Endothelial cell of umbilical vein (primary cell): ENCODE results near the gene MYO18A. TPM values are rescaled to one million over a fixed set of nuclear protein-coding genes. Genes with fewer than 3 reads are reported as not detected.

Experiments used
- BruUV-seq: library from RNA; stranded (reverse); fragments of 400-500 nt; replicated peaks from 2 replicates; lab custom pipeline; 2021; lab: Mats Ljungman, UMichigan
- CTCF ChIA-PET: fragments of 300-600, 350-600 bp; sonication (Branson Sonifier 250); formaldehyde crosslinking; loops from one replicate; lab custom pipeline; 2021; ENCODE audit warnings: antibody characterized with exemption, inconsistent platforms; lab: Charles Lee
- POLR2A ChIA-PET: fragments of 300-600, 350-600 bp; sonication (Branson Sonifier 250); formaldehyde crosslinking; loops from one replicate; lab custom pipeline; 2021; ENCODE audit warnings: antibody characterized with exemption, inconsistent platforms; lab: Charles Lee
- DNase-seq: peaks from one replicate; pipeline ENCODE4 v3.0.0-alpha.2; 2011; ENCODE audit warnings: low read depth, low spot score
- FAIRE-seq: peaks from 2 replicates; lab custom pipeline; 2011; peaks lifted over from hg19 to GRCh38; lab: Jason Lieb, UNC
- H2AFZ ChIP-seq: 2 replicates; pipeline ENCODE4 v1.6.0; 2012; ENCODE audit warnings: low read depth, low read length, control low read depth, inconsistent platforms
- H3K27ac ChIP-seq: 2 replicates; pipeline ENCODE4 v1.5.1; 2011; ENCODE audit warnings: low read depth, mild to moderate bottlenecking, control low read depth, low read length, moderate library complexity; ENCODE audit not compliant: insufficient read depth
- H3K27me3 ChIP-seq, 2 experiments: 2 replicates each; pipeline versions ENCODE4 v1.6.0 to v1.6.1; 2011; ENCODE audit warnings: low read length in 2 of 2, mixed read lengths in 1 of 2; ENCODE audit not compliant: control insufficient read depth in 2 of 2, insufficient read depth in 2 of 2
- H3K36me3 ChIP-seq, 2 experiments: 2 replicates in 1 of 2; 3 replicates in 1 of 2; pipeline ENCODE4 v1.5.1; 2011; ENCODE audit warnings: low read length in 2 of 2, mild to moderate bottlenecking in 1 of 2, moderate library complexity in 1 of 2; ENCODE audit not compliant: control insufficient read depth in 2 of 2, insufficient read depth in 2 of 2; ENCODE audit errors: extremely low read depth in 1 of 2
- H3K4me1 ChIP-seq: 3 replicates; pipeline ENCODE4 v1.5.1; 2011; ENCODE audit warnings: mild to moderate bottlenecking, low read length; ENCODE audit not compliant: control insufficient read depth, insufficient read depth; ENCODE audit errors: extremely low read depth
- H3K4me2 ChIP-seq: 2 replicates; pipeline ENCODE4 v1.6.1; 2011; ENCODE audit warnings: low read length, control low read depth, mixed read lengths; ENCODE audit not compliant: insufficient read depth
- H3K4me3 ChIP-seq, 3 experiments: fragments of 200-600 bp in 1 of 3; sonication (generic), shearing (Covaris generic) in 1 of 3; replicated peaks in 1 of 3; 2 replicates each; pipeline ENCODE4 v1.5.1; 2011 to 2016; ENCODE audit warnings: control low read depth in 3 of 3, low read length in 3 of 3, mild to moderate bottlenecking in 2 of 3, inconsistent platforms in 1 of 3, low read depth in 1 of 3, moderate library complexity in 1 of 3; ENCODE audit not compliant: insufficient read depth in 1 of 3
- H3K79me2 ChIP-seq: 2 replicates; pipeline ENCODE4 v1.6.0; 2012; ENCODE audit warnings: low read length, inconsistent platforms; ENCODE audit not compliant: control insufficient read depth, insufficient read depth
- H3K9ac ChIP-seq: replicated peaks from 2 replicates; pipeline ENCODE3; 2011; ENCODE audit warnings: low read length, control low read depth; ENCODE audit not compliant: insufficient read depth; ENCODE audit errors: extremely low read depth
- H3K9me1 ChIP-seq: replicated peaks from 3 replicates; pipeline ENCODE4 v1.6.0; 2011; ENCODE audit warnings: mild to moderate bottlenecking, low read length; ENCODE audit not compliant: control insufficient read depth, insufficient read depth; ENCODE audit errors: extremely low read depth
- H3K9me3 ChIP-seq: replicated peaks from 2 replicates; pipeline ENCODE4 v1.5.1; 2012; ENCODE audit warnings: low read length, inconsistent platforms; ENCODE audit not compliant: control insufficient read depth, insufficient read depth
- H4K20me1 ChIP-seq: replicated peaks from 2 replicates; pipeline ENCODE3; 2011; ENCODE audit warnings: mild to moderate bottlenecking, low read length; ENCODE audit not compliant: control insufficient read depth, insufficient read depth; ENCODE audit errors: extremely low read depth
- EZH2 ChIP-seq: IDR thresholded peaks from 2 replicates; pipeline ENCODE4 v1.6.1; 2012; ENCODE audit warnings: borderline replicate concordance, low read depth, mild to moderate bottlenecking, moderate library complexity, low read length, inconsistent platforms; ENCODE audit not compliant: severe bottlenecking
- FOS ChIP-seq: IDR thresholded peaks from 2 replicates; pipeline ENCODE4 v1.6.1; 2011; ENCODE audit warnings: mild to moderate bottlenecking, low read length, moderate library complexity, borderline replicate concordance; ENCODE audit not compliant: insufficient read depth
- GATA2 ChIP-seq: IDR thresholded peaks from 2 replicates; pipeline ENCODE4 v1.7.0; 2011; ENCODE audit warnings: low read depth, mild to moderate bottlenecking, moderate library complexity, mixed read lengths, low read length; ENCODE audit not compliant: insufficient read length, insufficient read depth
- JUN ChIP-seq: IDR thresholded peaks from 2 replicates; pipeline ENCODE4 v1.6.1; 2011; ENCODE audit warnings: borderline replicate concordance, low read depth; ENCODE audit not compliant: insufficient read length, insufficient read depth
- MYC ChIP-seq: IDR thresholded peaks from one replicate; pipeline ENCODE4 v1.6.1; 2011; ENCODE audit warnings: mild to moderate bottlenecking, low read depth, low read length
- POLR2A ChIP-seq: IDR thresholded peaks from 2 replicates; pipeline ENCODE4 v1.6.1; 2012; ENCODE audit warnings: low read depth, mild to moderate bottlenecking, control low read depth, low read length
- POLR2AphosphoS5 ChIP-seq: IDR thresholded peaks from 2 replicates; pipeline ENCODE4 v1.6.1; 2012; ENCODE audit warnings: low read depth, mild to moderate bottlenecking, control low read depth, low read length, moderate library complexity; ENCODE audit not compliant: insufficient read depth
- dilution Hi-C: fragments of 300-500 bp; cut with MboI; formaldehyde crosslinking; loops from one replicate; pipeline ENCODE4 v1.15.0; 2019; ENCODE audit warnings: low sequenced_read_pairs; ENCODE audit not compliant: extremely low pct_ligation_motif_present
- intact Hi-C: fragments of 100-400 bp; cut with micrococcal nuclease; formaldehyde crosslinking; loops from one replicate; pipeline ENCODE4 v1.10.0; 2022
- polyA plus RNA-seq, 4 experiments: library from polyadenylated mRNA; depleted of rRNA in 3 of 4; stranded (reverse) in 3 of 4; unstranded in 1 of 4; fragments of >200 nt; gene quantifications; 2 replicates each; pipeline versions ENCODE4 v1.2.1 to v1.2.3, GENCODE V29; 2011 to 2012; ENCODE audit warnings: missing spikeins in 1 of 4
- total RNA-seq: library from RNA; stranded (reverse); gene quantifications from 2 replicates; pipeline ENCODE4 v1.2.3, GENCODE V29; 2021
- TF ChIP-seq, protein P1 (sequence below): IDR thresholded peaks from 2 replicates; pipeline ENCODE4 v1.6.1; 2011; ENCODE audit not compliant: insufficient read depth, insufficient read length
- TF ChIP-seq, protein P2 (sequence below), 2 donors: IDR thresholded peaks; 1 replicate in 1 of 2; 2 replicates in 1 of 2; pipeline ENCODE4 v1.5.1; 2011; ENCODE audit warnings: low read length in 2 of 2, mild to moderate bottlenecking in 2 of 2, moderate library complexity in 2 of 2, control low read depth in 1 of 2, inconsistent platforms in 1 of 2, low read depth in 1 of 2; ENCODE audit not compliant: insufficient read depth in 1 of 2; ENCODE audit errors: extremely low read depth in 1 of 2

MYO18A gene
- total and polyA plus RNA-seq, 2 donors (not counting 3 experiments of a cell fraction or from before 2014, with no cell fraction given): 3.9 to 28.3 TPM

DNA sequence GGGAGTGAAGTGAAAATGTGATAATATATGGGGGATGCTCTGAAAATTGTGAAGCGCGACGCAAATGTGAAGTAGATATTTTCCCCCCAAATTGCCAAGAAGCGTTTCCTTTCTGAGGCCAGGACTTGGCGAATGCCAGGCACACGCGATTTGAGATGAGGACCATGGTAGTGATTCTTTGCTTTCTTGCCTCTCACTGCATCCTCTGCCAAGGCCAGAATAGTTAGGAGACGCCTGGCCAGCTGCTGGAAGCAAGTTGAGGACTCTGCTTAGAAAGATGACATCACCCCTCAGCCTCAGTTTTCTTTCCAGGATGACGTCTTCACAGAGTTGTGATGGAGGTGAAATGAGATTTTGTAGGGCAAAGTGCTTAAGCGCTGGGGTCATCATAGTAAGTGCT lies 111.4 kb downstream of the MYO18A start:
- Histone ChIP-seq H4K20me1 (no peaks in the 10 kb centered on the region), H3K79me2 (no peaks in the 10 kb centered on the region), H3K4me3 (no peak overlapping the region), H3K4me1 (no peaks in the 10 kb centered on the region), H3K27me3 (peaks cover 4 to 13% of the 10 kb centered on the region in 2 experiments), H2AFZ (no peak overlapping the region), H3K9me3 (no peaks in the 10 kb centered on the region), H3K27ac (no peak overlapping the region), H3K4me2 (no peak overlapping the region), H3K9me1 (no peaks in the 10 kb centered on the region), H3K9ac (no peak overlapping the region), H3K36me3 (no peaks in the 10 kb centered on the region)
- no TSS peak for BruUV-seq
- ChIA-PET POLR2A (no interaction called here), CTCF (interaction anchor here (1.0 kb wide), 1 partner anchor 103 kb away, joined by 5 read pairs; no protein-coding TSS in a partner anchor)
- dilution Hi-C loops: no loop called here
- TF ChIP-seq POLR2A (no peak), FOS (no peak), EZH2 (no peak), JUN (no peak), POLR2AphosphoS5 (no peak), GATA2 (no peak), MYC (no peak)
- TF ChIP-seq, protein P1, sequence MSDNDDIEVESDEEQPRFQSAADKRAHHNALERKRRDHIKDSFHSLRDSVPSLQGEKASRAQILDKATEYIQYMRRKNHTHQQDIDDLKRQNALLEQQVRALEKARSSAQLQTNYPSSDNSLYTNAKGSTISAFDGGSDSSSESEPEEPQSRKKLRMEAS: no peak
- TF ChIP-seq, protein P2, sequence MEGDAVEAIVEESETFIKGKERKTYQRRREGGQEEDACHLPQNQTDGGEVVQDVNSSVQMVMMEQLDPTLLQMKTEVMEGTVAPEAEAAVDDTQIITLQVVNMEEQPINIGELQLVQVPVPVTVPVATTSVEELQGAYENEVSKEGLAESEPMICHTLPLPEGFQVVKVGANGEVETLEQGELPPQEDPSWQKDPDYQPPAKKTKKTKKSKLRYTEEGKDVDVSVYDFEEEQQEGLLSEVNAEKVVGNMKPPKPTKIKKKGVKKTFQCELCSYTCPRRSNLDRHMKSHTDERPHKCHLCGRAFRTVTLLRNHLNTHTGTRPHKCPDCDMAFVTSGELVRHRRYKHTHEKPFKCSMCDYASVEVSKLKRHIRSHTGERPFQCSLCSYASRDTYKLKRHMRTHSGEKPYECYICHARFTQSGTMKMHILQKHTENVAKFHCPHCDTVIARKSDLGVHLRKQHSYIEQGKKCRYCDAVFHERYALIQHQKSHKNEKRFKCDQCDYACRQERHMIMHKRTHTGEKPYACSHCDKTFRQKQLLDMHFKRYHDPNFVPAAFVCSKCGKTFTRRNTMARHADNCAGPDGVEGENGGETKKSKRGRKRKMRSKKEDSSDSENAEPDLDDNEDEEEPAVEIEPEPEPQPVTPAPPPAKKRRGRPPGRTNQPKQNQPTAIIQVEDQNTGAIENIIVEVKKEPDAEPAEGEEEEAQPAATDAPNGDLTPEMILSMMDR (IDR thresholded peaks at IDR 0.05; ENCODE audit: extremely low read depth in 1 of 2, insufficient read depth in 1 of 2, low read depth in 1 of 2, low read length in 2 of 2): no peak
- DNase-seq (no peak), FAIRE-seq (no peak)
- intact Hi-C loops: no loop called here
